Activated T-cell treated with anti-CD3 and anti-CD28 coated beads for 1 hour (primary cell): ENCODE data around the gene SFPQ.
A peak's percentile ranks its signal among the peaks of the same experiment; 100 is the strongest.
"Not testable (repeated sequence)": the region's sequence is repeated elsewhere in the genome, so short reads cannot be mapped to it uniquely, and the experiment has no call there.

Experiments
- DNase-seq: peaks from one replicate; pipeline ENCODE4 v3.0.0-alpha.2; 2020; ENCODE audit warnings: low read depth

SFPQ gene

DNA sequence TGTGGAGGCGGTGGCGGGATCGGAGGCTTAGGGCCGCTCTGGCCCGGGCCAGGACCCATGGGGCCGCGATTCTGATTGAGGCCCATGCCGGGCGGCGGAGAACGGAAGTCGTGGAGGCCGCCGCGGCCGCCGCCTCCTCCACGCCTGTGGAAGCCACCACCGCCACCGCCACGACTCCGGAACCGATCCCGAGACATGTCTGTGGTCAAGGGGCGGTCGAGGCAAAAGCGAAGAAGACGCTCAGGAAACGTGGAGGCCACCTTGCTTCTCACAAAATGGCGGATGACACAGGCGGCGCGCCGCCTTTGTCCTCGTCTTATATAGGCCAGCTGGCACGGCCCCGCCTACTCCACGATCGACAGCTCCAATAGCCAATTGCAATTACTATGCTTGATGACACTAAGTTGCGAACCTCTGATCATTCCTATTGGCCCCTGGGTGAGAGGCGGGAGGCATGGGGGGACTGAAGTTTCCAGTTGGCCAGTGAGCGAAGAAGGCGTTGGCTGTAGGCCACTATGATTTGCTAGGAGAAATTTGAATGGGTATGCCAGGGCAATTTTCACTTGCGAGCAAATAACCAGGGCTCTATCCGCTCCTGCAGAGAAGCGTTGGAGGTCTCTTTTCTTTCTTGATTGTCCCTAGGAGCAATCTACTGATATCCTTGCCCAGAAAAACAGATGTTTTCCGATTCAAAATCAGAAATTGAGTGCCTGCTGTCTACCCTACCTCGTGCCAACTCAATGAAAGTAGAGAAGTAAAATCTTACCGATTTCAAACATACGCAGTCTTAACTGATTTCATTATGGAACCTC lies at the start of gene SFPQ:
Gene SFPQ (minus strand): TSS at position 293 of the 812 bp plus-strand sequence. CDS start 96 bp downstream, at position 197.
- peak; percentile 95 for DNase-seq

GRCh38 chr1:35236772-35237171 lies 43.8 kb upstream of the SFPQ start:
- not testable (repeated sequence) for DNase-seq

GRCh38 chr1:35231287-35231686 lies 38.3 kb upstream of the SFPQ start:
- DNase-seq = no peak

- no peak for DNase-seq
Observed at GRCh38 chr1:35229587-35230360, 36.8 kb upstream of the SFPQ start.

DNA sequence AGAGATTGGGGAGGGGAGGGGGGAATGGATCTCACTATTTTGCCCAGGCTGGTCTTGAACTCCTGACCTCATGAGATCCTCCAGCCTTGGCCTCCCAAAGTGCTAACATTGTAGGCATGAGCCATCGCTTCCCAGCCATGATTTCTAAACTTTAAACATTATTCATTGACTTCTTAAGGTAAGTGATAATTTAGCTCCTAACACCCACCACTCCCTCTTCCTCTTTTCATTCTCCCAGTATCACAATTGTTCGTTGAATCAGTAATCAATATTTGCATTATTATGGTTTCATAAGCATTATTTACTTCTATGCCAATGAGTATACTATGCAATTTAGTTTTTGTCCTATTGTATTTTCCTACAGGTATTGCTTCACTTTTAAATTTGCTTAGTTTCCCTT lies 33.6 kb upstream of the SFPQ start:
- DNase-seq = no peak

DNA sequence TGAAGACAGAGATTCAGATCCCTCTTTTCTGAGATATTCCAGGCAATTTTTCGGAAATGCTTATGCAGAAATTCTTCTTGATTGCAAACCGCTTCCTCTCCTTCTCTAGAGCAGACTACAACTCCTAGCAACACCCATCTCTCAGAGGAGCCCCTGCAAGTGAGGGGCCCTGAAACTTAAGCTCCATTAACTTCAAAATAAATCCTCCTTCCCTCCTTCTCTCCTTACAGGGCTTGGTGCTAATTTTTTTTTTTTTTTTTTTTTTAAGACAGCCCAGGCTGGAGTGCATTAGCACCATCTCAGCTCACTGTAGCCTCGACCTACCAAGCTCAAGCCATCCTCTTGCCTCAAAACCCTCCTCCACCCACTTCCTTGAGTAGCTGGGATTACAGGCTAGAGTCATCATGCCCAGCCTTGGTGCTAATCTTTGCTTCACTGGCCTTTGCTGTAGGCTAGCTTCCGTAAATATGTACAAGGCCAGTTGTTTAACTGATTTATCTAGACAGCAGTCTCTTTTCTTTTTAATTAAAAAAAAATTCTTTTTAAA lies 30.2 kb upstream of the SFPQ start:
- DNase-seq = no peak

DNA sequence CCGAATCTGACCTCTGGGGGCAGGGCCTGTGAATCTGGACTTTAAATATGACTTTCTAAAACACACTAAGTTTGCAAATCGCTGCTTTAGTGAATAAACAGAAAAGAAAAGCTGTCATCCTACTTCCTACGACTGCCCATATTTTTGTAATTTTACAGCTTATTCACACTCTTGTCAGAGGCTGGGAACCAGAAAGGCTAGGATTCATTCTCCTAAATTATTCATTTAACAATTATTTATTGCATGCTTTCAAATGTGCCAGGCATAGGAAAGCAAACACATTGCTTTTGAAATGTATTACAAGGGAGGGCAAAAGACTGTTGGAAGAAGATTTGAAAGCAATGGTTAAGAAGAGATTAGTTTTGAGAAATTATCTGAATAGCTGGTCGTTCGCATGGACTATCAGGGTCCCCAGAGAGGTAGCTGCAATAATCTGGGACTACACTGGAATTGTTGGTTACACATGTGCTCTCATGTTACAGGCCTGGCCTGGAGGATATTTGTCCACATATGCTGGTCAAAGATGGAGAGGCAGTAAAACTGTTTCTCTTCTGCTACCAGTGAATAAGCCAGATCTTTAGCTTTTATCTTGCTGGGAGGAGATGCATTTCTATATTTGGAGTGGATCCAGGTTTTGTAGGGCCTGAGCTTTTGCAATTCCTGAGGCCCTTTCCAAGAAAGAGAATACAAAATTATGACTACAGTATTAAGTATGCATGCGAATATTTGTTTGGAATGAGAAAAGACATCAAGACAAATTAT lies 29.6 kb upstream of the SFPQ start:
- DNase-seq = no peak

GRCh38 chr1:35220976-35221375 lies 28.0 kb upstream of the SFPQ start:
- DNase-seq = no peak

DNA sequence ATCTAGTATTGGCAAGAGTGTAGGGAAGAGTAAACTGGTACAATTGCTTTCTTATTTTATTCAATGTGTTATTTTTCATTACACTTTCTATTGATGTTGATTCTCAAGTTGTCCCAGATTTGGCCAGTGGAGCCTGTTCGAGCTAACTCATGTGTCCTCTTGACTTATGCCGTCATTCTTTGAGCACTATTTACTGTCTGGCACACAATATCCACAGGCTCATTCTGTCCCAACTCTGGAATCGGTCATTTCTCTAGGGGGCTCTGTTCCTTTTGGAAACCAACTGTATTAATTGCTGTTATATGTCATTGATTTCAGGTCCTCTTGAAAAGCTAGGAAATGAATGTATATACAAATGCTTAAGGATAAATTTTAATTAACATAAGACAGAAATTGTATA lies 22.4 kb upstream of the SFPQ start:
- no peak for DNase-seq

- no peak for DNase-seq
Observed at GRCh38 chr1:35211120-35211414, 18.1 kb upstream of the SFPQ start.

DNA sequence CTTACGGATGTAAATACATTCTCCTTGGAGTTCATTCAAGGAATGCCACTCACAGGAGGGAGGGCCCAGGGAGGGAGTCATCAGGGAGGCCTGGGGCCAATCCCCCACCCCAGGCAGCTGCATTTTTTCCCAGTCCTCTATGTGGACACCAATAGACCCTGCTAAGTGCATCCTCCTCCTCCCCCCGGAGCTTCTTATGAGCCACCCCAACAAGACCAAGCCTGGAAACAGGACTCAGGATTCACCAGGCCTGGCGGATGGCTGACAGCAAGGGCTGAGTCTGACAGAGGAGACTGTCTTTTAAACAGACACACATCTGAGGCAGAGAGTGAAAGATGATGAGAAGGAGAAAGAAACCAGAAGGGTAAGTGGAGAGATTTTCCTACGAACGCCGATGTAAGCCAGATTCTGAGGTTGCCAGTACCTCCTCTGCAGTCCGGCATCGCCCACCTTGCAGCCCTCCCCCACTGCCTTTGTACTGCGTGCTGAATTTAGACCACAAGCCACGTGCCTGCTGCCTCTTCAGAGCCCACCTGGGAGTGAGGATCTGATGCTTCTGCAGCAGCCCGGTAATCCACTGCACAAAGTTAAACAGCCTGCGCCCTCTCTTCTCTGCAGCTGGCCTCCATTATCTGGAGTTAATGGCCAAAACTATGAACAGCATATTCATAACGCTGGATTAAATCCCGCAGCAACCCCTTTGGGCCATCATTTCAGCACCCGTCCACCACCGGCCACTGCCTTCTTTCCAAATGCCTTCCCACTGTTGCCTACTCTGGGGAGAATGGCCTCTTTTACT lies 17.6 kb upstream of the SFPQ start:
- DNase-seq = no peak

GRCh38 chr1:35203295-35203694 lies 10.3 kb upstream of the SFPQ start:
- DNase-seq = no peak

GRCh38 chr1:35202048-35202719 lies 9.2 kb upstream of the SFPQ start:
- DNase-seq = peak; percentile 48

GRCh38 chr1:35201631-35202030 lies 8.7 kb upstream of the SFPQ start:
- DNase-seq = no peak

GRCh38 chr1:35192056-35192852 lies 691 bp downstream of the SFPQ start:
- peak; percentile 88 for DNase-seq

DNA sequence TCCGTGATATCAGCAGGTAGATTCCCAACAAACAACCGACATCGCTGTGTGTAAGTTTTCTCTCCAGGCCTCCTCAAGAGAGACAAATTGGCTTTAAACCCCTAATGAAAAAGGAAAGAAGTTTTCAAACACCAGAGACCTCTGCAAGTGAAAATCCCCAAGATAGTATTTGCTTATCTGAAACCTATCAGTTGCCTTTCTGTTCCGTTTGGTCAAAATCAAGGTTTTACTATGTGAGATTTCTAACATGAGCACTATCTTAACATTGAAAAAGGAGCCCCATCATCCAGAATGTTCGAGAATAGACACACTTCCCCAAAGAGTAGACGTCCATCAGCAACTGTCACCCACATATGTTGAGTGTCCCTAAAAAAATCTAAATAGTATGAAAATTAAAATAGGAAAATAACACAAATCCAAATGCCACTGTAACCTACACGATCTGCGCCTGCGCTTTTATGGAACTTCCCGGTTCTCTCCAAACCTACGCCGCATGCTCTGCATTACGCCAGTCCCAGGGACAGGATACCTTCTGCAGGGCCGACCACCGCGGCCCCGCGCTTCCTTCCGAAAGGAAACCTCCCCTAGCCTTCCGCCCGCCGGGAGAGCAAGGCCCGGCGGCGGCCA lies 1.4 kb downstream of the SFPQ start:
- no peak for DNase-seq

DNA sequence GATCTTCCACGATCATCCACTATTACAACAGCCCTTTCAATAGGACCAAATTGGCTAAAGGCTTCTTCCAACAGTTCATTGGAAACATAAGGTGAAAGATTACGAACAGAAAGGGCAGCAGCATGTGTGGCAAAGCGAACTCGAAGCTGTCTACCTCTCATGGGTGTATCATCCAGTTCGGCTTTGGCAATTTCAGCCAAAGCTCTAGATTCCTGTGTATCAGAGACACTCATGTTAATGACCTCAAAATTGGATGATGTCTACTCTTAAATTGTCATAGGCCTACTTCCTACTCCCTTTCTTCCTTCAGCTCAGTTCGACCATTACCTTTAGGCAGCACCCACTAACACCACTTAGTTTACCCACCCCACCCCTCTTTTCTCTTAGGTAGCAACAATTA lies 2.2 kb downstream of the SFPQ start:
- no peak for DNase-seq

DNA sequence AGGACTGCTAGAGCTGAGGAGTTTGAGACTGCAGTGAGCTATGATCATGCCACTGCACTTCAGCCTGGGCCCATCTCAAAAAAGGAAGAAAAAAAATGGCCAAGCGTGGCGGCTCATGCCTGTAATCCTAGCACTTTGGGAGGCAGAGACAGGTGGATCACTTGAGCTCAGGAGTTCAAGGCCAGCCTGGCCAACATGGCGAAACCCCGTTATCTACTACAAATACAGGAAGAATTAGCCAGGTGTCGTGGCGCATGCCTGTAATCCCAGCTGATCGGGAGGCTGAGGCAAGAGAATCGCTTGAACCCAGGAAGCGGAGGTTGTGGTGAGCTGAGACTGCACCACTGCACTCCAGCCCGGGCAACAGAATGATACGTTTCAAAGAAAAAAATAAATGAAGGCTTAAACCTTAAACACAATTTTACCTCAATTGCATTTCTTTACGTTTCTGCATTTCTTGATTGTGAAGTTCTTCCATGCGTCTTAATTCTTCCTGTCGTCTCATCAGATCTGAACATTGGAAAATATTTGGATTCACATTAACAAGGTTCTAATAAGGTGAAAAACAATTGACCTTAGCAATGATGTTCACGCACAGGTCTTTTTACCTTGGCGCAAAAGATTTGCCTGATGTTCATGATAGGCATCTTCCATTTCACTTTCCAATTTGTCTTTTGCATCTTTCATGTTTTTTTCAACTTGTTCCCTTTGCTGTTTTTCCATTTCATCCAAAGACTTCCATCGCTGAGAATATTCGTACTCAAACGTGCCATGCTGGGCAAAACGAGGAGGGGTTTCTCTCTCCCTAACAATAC lies 4.2 kb downstream of the SFPQ start:
- DNase-seq = no peak

DNA sequence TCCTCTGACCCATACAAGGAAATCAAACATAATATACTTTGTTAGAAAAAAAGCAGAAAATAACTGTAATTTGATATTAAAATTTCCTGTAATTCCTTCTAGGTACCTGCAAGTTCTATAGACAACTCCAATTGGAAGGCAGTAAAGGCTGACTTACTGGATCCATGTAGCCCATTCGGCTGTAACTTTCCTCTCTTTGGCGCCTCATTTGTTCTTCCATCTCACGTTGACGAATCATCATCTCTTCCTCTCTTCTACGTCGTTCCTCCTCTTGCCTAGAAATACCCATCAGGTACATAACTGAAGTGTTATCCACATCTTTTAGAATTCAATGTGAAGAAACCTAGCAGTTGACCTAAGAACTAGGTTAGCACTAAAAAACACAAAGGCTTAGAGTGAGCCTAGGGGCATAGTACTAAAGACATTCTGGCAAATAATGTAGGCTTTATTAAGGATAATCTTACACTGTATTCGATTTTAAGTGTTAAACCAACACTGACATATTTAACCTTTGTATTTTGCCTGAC lies 5.1 kb downstream of the SFPQ start:
- no peak for DNase-seq
